ENCODE results near the gene BTN2A1. TPM values are rescaled to one million over a fixed set of nuclear protein-coding genes. Genes with fewer than 3 reads are reported as not detected.
A peak's percentile ranks its signal among the peaks of the same experiment; 100 is the strongest.

Gene BTN2A1
- total RNA-seq, 1 donor from 2014 or later, result 19.9 TPM

DNA sequence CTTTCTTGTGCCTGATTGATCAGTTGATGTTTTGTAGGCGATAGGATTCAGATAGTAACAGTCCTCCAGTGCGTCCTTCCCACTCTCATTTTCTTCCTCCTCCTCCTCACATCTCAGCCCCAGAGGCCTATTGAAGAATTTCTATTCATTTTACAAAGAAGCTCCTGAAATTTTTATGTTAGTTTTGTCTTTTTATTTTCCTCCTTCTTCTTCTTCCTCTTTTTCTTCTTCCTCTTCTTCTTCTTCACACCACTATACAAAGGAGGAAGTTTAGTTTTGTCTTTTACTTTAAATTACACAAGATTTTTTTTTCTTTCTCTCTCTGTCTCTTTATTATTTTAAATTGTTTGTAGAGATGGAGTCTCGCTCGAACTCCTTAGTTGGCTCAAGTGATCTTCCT, 19.1 kb downstream of the BTN2A1 start:
- Mint-ChIP-seq H3K27ac (peak overlapping the region; percentile 20), H3K4me3 (no peak overlapping the region), H3K9me3 (peaks cover 3% of the 10 kb centered on the region), H3K4me1 (ENCODE audit: low read depth) (peaks cover 43% of the 10 kb centered on the region), H3K27me3 (ENCODE audit: insufficient read depth) (peaks cover 4% of the 10 kb centered on the region), H3K36me3 (ENCODE audit: low read depth) (peaks cover 13% of the 10 kb centered on the region)
- DNase-seq (ENCODE audit: low spot score), result no peak
- intact Hi-C loops (cut with micrococcal nuclease), result no loop called here

DNA sequence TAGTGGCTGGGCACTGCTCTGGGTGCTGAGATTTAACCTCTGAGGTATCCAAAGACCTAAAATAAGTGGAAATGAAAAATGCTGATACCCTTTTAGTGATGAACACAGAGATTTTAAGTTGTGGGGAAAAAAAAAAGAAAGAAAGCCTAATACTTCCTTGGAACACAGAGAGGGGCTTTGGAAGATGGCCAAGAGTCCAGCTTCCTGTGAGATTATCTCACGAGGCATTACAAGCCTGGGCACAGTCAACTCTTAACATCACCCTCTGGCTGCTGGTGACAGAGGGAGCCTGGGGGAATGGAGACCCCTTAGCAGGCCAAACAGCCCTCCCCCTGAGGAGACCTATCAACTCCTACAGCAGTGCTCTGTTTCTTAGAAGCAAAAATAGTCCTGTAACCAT, 19.7 kb downstream of the BTN2A1 start:
- DNase-seq (ENCODE audit: low spot score), result no peak
- H3K27ac Mint-ChIP-seq, result no peak overlapping the region
- H3K4me1 Mint-ChIP-seq (ENCODE audit: low read depth), result peaks cover 43% of the 10 kb centered on the region
- H3K36me3 Mint-ChIP-seq (ENCODE audit: low read depth), result peaks cover 13% of the 10 kb centered on the region
- peaks cover 4% of the 10 kb centered on the region for H3K27me3 Mint-ChIP-seq (ENCODE audit: insufficient read depth)
- H3K9me3 Mint-ChIP-seq, result peaks cover 3% of the 10 kb centered on the region
- intact Hi-C loops (cut with micrococcal nuclease), result no loop called here
- no peak overlapping the region for H3K4me3 Mint-ChIP-seq

DNA sequence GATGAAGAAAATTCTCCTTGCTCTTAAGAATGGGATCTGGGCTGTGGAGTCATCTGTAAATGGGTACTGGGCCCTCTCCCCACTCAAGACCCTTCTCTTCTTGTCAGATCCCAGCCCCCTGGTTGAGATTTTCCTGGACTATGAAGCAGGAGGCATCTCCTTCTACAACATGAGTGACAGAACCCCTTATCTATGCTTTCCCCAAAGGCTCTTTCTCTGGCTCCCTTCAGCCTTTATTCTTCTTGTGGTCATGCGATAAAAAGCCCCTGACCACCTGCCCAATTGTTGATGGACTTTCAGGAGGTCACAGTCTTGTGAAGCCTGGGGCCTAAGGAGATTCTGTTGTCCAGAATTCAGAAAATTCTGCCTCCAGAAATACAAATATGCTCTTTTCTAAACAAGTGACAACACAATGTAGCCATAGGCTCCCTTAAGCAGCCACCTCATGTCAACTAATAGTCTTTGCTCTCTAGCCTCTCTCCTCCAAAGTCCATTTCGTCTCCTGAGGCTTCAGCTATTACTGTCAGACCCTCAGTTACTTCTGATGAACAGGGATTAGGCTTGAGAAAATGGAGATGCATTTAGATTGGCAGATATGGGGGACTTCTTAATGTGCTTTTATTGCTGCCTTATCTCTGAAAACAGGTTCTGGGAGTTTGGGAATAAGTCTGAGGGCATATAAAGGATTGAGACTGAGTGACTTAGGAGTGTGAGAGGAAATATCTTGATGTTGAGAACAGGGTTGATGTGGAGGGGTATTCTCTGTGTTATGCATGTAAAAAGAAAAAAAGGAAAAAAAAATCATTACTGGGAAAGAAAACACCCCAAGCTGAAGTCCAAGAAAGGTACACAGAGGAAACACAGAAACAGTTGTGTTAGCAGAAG, 20.6 kb downstream of the BTN2A1 start:
- no peaks in the 10 kb centered on the region for H3K9me3 Mint-ChIP-seq
- DNase-seq (ENCODE audit: low spot score), result no peak
- H3K4me1 Mint-ChIP-seq (ENCODE audit: low read depth), result peaks cover 34% of the 10 kb centered on the region
- no peak overlapping the region for H3K4me3 Mint-ChIP-seq
- H3K27ac Mint-ChIP-seq, result no peak overlapping the region
- peaks cover 4% of the 10 kb centered on the region for H3K27me3 Mint-ChIP-seq (ENCODE audit: insufficient read depth)
- intact Hi-C loops (cut with micrococcal nuclease), result no loop called here
- H3K36me3 Mint-ChIP-seq (ENCODE audit: low read depth), result peaks cover 9% of the 10 kb centered on the region

DNA sequence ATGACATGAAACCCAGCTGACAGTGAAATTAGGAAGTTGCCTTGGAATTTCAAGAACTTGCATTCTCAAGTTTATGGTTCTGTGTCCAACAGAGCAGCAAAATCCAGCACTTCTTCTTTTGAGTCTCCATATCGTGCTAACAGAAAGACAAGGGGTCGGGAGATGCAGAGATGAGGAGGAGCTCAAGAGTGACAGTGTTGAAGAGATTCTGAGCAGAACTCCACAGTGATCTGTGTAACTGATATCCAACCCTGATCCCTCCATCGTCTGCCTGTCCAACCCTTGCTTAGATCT, 21.2 kb downstream of the BTN2A1 start:
- intact Hi-C loops (cut with micrococcal nuclease), result no loop called here
- peaks cover 4% of the 10 kb centered on the region for H3K27me3 Mint-ChIP-seq (ENCODE audit: insufficient read depth)
- H3K27ac Mint-ChIP-seq, result no peak overlapping the region
- no peaks in the 10 kb centered on the region for H3K9me3 Mint-ChIP-seq
- no peak for DNase-seq (ENCODE audit: low spot score)
- peaks cover 29% of the 10 kb centered on the region for H3K4me1 Mint-ChIP-seq (ENCODE audit: low read depth)
- H3K4me3 Mint-ChIP-seq, result no peak overlapping the region
- peaks cover 8% of the 10 kb centered on the region for H3K36me3 Mint-ChIP-seq (ENCODE audit: low read depth)

DNA sequence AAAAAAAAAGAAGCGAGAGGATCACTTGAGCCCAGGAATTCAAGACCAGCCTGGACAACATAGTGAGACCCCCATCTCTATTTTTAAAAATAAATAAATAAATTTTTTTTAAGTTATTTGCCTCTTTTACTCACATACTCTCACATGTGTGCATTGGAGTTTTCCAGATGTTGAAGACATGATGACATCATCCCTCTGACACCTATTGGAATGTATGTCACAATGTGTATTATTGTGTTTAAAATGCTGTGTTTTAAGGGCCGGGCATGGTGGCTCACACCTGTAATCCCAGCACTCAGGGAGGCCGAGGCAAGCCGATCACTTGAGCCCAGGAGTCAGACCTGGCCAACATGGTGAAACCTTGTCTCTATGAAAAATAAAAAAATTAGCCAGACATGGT, 24.6 kb downstream of the BTN2A1 start:
- Mint-ChIP-seq H3K4me1 (ENCODE audit: low read depth) (peaks cover 5% of the 10 kb centered on the region), H3K27ac (no peak overlapping the region), H3K27me3 (ENCODE audit: insufficient read depth) (peaks cover 4% of the 10 kb centered on the region), H3K4me3 (no peak overlapping the region), H3K9me3 (peaks cover 12% of the 10 kb centered on the region), H3K36me3 (ENCODE audit: low read depth) (peaks cover 3% of the 10 kb centered on the region)
- intact Hi-C loops (cut with micrococcal nuclease), result no loop called here
- no peak for DNase-seq (ENCODE audit: low spot score)

DNA sequence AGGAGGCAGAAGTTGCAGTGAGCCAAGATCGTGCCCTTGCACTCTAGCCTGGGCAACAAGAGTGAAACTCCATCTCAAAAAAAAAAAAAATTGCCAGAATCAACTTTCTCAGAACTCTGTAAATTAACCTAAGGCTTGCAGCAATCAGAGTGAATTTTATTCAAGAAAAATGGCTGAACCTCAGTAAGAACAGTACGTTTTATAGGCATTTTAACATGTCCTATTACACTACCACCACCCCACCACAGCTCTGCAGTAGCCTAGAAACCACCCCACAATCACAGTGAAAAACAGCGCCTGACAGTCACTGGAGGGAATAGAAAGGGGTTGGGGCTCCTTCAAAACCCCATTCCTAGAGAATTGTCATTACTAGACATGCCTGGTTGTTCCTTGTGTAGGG, 26.0 kb downstream of the BTN2A1 start:
- Mint-ChIP-seq H3K4me3 (no peak overlapping the region), H3K36me3 (ENCODE audit: low read depth) (peaks cover 7% of the 10 kb centered on the region), H3K27me3 (ENCODE audit: insufficient read depth) (peaks cover 6% of the 10 kb centered on the region), H3K4me1 (ENCODE audit: low read depth) (peaks cover 4% of the 10 kb centered on the region), H3K27ac (no peak overlapping the region), H3K9me3 (peaks cover 20% of the 10 kb centered on the region)
- intact Hi-C loops (cut with micrococcal nuclease), result no loop called here
- DNase-seq (ENCODE audit: low spot score), result no peak

DNA sequence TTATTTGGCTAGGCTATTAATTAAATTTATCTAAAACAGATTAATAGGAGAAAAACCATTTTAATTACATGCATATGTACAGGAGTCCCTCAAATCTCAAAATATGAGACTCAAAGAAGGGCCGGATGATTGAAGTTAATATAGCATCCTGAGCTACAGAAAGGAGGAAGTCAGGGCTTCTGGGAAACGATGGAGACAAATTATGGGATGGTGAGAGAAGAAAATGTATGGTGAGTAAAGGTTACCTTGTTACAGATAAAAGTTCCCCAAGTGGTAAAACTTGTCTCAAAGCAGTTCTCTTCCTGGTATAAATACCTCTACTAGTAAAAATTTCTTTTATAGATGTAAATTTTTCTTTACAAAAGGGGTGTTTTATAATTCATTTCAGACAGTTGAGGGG, 26.4 kb downstream of the BTN2A1 start:
- Mint-ChIP-seq H3K4me1 (ENCODE audit: low read depth) (peaks cover 4% of the 10 kb centered on the region), H3K27me3 (ENCODE audit: insufficient read depth) (peaks cover 6% of the 10 kb centered on the region), H3K27ac (no peak overlapping the region), H3K9me3 (peaks cover 20% of the 10 kb centered on the region), H3K36me3 (ENCODE audit: low read depth) (peaks cover 7% of the 10 kb centered on the region), H3K4me3 (no peak overlapping the region)
- DNase-seq (ENCODE audit: low spot score), result no peak
- intact Hi-C loops (cut with micrococcal nuclease), result no loop called here

DNA sequence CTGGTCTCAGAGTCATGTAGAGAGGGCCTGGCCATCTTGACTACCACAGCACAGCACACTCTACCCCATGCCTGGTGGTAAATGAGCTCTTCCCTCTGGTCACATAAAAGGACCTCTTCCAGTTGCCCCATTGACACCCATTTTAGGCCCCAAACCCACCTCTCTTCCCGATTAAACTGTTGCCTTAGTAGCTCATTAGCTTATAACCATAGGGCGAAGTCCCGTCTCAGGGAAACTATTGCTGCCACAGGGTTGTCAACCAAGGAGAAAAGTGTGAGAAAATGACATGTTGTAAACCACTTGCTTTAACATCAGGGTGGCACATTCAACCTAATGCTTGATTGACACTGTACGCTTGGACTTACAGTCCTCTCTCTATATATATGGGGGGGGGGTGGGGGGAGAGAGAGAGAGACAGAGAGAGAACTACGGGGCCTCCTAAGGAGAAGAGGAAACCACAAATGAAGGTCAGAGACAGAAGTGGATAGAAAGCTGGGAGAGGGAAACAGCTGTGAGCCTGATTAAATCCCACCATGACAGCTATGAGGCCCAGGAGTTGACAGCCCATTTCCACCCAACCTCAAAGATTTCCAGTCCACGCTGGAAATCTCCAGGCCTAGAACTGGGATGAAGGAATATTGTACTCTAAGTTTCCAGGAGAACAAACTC, 27.5 kb downstream of the BTN2A1 start:
- intact Hi-C loops (cut with micrococcal nuclease), result no loop called here
- DNase-seq (ENCODE audit: low spot score), result no peak
- no peak overlapping the region for H3K27ac Mint-ChIP-seq
- peaks cover 20% of the 10 kb centered on the region for H3K9me3 Mint-ChIP-seq
- peaks cover 7% of the 10 kb centered on the region for H3K36me3 Mint-ChIP-seq (ENCODE audit: low read depth)
- peaks cover 6% of the 10 kb centered on the region for H3K27me3 Mint-ChIP-seq (ENCODE audit: insufficient read depth)
- peaks cover 4% of the 10 kb centered on the region for H3K4me1 Mint-ChIP-seq (ENCODE audit: low read depth)
- no peak overlapping the region for H3K4me3 Mint-ChIP-seq

DNA sequence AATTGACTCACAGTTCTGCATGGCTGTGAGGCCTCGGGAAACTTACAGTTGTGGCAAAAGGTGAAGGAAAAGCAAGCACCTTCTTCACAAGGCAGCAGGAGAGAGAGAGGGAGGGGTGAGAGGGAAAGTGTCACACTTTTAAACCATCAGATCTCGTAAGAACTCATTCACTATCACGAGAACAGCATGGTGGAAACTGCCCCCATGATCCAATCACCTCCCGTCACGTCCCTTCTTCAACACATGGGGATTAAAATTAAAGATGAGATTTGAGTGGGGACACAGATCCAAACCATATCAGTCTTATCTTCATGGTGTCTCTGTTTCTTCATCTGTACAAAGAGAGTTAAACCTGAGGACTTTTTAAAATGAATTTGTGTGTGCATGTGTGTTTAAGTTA, 28.6 kb downstream of the BTN2A1 start:
- no peak overlapping the region for H3K27ac Mint-ChIP-seq
- no peak for DNase-seq (ENCODE audit: low spot score)
- H3K27me3 Mint-ChIP-seq (ENCODE audit: insufficient read depth), result peaks cover 2% of the 10 kb centered on the region
- peaks cover 20% of the 10 kb centered on the region for H3K9me3 Mint-ChIP-seq
- H3K36me3 Mint-ChIP-seq (ENCODE audit: low read depth), result peaks cover 4% of the 10 kb centered on the region
- intact Hi-C loops (cut with micrococcal nuclease), result no loop called here
- H3K4me1 Mint-ChIP-seq (ENCODE audit: low read depth), result peaks cover 9% of the 10 kb centered on the region
- H3K4me3 Mint-ChIP-seq, result no peak overlapping the region

DNA sequence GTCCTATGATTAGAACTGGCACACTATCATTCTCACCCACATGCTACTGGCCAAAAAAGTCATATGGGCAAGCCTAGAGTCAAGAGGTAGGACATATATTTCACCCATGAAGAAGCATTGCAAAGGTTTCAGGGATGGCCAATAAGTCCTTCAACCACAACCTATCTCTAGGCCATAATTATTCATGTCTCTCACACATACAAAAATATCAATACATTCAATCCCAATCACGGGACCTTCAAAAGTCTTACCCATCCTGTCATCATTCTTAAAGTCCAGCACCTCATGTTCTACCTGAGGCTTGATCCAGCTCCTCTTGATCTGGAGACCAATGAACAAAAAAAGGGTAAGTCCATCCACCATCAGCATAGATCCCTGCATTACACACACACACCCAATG, 29.7 kb downstream of the BTN2A1 start:
- DNase-seq (ENCODE audit: low spot score), result no peak
- no peak overlapping the region for H3K27ac Mint-ChIP-seq
- no peak overlapping the region for H3K4me3 Mint-ChIP-seq
- H3K27me3 Mint-ChIP-seq (ENCODE audit: insufficient read depth), result peaks cover 2% of the 10 kb centered on the region
- intact Hi-C loops (cut with micrococcal nuclease), result no loop called here
- H3K4me1 Mint-ChIP-seq (ENCODE audit: low read depth), result peaks cover 11% of the 10 kb centered on the region
- H3K9me3 Mint-ChIP-seq, result peaks cover 20% of the 10 kb centered on the region
- peaks cover 4% of the 10 kb centered on the region for H3K36me3 Mint-ChIP-seq (ENCODE audit: low read depth)

DNA sequence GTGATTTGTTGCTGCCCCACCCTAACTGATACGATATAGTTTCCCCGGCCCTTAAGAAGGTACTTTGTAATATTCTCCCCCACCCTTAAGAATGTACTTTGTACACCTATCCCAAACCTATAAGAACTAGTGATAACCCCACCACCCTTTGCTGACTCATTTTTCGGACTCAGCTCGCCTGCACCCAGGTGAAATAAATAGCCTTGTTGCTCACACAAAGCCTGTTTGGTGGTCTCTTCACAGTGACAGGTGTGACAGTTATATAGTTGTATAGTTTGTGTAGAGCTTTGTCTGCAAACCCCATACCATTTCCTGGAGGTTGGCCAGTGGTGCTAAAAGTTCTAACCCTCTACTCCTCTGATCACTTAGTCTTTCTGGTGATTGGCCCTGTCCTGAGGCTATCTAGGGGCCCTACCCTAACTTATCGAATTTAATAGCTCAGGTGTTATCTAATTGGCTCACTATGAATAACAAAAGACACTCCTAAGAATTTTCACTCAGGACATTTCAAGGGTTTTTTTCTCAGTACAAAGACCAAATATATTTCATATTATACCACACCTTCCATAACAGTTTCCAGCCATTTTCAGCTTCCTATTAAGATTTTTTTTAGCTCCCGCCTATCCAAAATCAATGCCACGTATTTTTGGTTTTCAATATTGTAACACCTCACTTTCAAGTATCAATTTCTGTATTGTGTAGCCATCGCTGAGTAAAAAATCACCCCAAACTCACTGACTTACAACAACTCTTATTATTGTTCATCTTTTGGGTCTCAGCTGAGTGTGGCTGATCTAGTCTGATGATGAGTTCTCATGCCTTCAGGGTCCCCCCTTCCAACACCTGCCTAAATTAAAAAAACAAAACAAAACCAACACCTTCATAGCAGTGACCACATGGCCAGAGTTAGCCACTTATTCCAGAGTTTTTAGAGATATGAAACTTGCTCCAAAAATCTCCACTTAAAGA, 32.5 kb downstream of the BTN2A1 start:
- H3K9me3 Mint-ChIP-seq, result peaks cover 20% of the 10 kb centered on the region
- H3K4me1 Mint-ChIP-seq (ENCODE audit: low read depth), result peaks cover 39% of the 10 kb centered on the region
- intact Hi-C loops (cut with micrococcal nuclease), result no loop called here
- DNase-seq (ENCODE audit: low spot score), result no peak
- no peak overlapping the region for H3K4me3 Mint-ChIP-seq
- H3K36me3 Mint-ChIP-seq (ENCODE audit: low read depth), result peaks cover 6% of the 10 kb centered on the region
- no peak overlapping the region for H3K27ac Mint-ChIP-seq
- peaks cover 2% of the 10 kb centered on the region for H3K27me3 Mint-ChIP-seq (ENCODE audit: insufficient read depth)

DNA sequence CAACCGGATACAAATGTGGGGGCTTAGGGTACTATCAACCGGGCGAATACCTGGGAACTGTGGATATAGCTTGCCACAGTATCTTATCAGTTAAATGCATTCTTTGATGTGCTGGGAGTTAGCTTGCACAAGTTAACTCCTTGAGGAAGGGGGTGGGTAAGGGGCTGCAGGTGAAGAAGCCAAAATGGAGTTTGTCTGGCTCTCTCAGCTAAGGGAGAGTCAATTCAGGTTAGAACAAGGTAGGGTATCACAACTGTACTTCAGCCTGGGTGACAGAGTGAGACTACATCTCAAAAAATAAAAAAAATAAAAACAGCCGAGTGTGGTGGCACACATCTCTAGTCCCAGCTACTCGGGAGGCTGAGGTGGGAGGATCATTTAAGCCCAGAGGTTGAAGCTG, 33.8 kb downstream of the BTN2A1 start:
- no peak for DNase-seq (ENCODE audit: low spot score)
- peaks cover 6% of the 10 kb centered on the region for H3K36me3 Mint-ChIP-seq (ENCODE audit: low read depth)

More for the DNA sequence above, 33.8 kb downstream of the BTN2A1 start:
- Mint-ChIP-seq H3K27ac (no peak overlapping the region), H3K9me3 (peaks cover 14% of the 10 kb centered on the region), H3K4me1 (ENCODE audit: low read depth) (peaks cover 39% of the 10 kb centered on the region), H3K4me3 (no peak overlapping the region), H3K27me3 (ENCODE audit: insufficient read depth) (peaks cover 4% of the 10 kb centered on the region)
- intact Hi-C loops (cut with micrococcal nuclease), result loop anchor here (2.0 kb wide), 1 partner anchor 35 kb away; the partner anchor contains the start of gene BTN2A1

All from activated T-helper 1 cell treated with anti-CD3 and anti-CD28 coated beads, Interleukin-12 subunit alpha, Interleukin-12 subunit beta, Interleukin-2, Interleukin-4 antibody, amounts not matched to agents 30 ng/mL and 10 ng/mL and 1 ng/mL, durations not matched to agents 14 hours and 24 hours and 36 hours (primary cell).